B cell (primary cell): Measurements from ENCODE around the gene TNXB. TPM values are rescaled to one million over a fixed set of nuclear protein-coding genes. Genes with fewer than 3 reads are reported as not detected.

Experiments used
- ATAC-seq: fragments of 200-7000 bp; cut with Tn5 transposase; one replicate; pipeline ENCODE4 v1.10.0; 2021; ENCODE audit warnings: low read depth, mild to moderate bottlenecking, moderate number of reproducible peaks, moderate library complexity
- CTCF ChIA-PET: fragments of 350-600 bp; sonication (Branson Sonifier 250); formaldehyde crosslinking; loops from one replicate; lab custom pipeline; 2021; ENCODE audit warnings: antibody characterized with exemption, inconsistent platforms; lab: Charles Lee
- POLR2A ChIA-PET: fragments of 350-600 bp; sonication (Branson Sonifier 250); formaldehyde crosslinking; loops from one replicate; lab custom pipeline; 2021; ENCODE audit warnings: antibody characterized with exemption; lab: Charles Lee
- DNase-seq: peaks from one replicate; pipeline ENCODE4 v3.0.0; 2013
- H2AFZ ChIP-seq: 2 replicates; pipeline ENCODE4 v1.6.1; 2012; ENCODE audit warnings: mild to moderate bottlenecking, low read depth, low read length; ENCODE audit not compliant: insufficient read depth, poor library complexity, severe bottlenecking
- H3K27ac ChIP-seq, 2 donors: 1 replicate in 1 of 2; 2 replicates in 1 of 2; pipeline ENCODE4 v1.5.1; 2012 to 2013; ENCODE audit warnings: low read length in 2 of 2, mild to moderate bottlenecking in 2 of 2, moderate library complexity in 1 of 2
- H3K27me3 ChIP-seq, 4 experiments: fragments of 200-600 bp in 1 of 4; sonication (generic) in 1 of 4; replicated peaks in 1 of 4; 1 replicate in 2 of 4; 2 replicates in 2 of 4; pipeline versions ENCODE4 v1.6.1 to v1.7.0; 2013 to 2016; ENCODE audit warnings: low read length in 3 of 4, mild to moderate bottlenecking in 2 of 4, mixed read lengths in 1 of 4, moderate library complexity in 1 of 4; ENCODE audit not compliant: insufficient read depth in 4 of 4, control insufficient read depth in 3 of 4; ENCODE audit errors: control extremely low read depth in 1 of 4
- H3K36me3 ChIP-seq, 2 experiments: replicated peaks in 1 of 2; 1 replicate in 1 of 2; 2 replicates in 1 of 2; pipeline versions ENCODE4 v1.6.1 to v1.7.1; 2013; ENCODE audit warnings: low read length in 1 of 2; ENCODE audit not compliant: insufficient read depth in 2 of 2, control insufficient read depth in 1 of 2; ENCODE audit errors: control extremely low read depth in 1 of 2, extremely low read depth in 1 of 2
- H3K4me1 ChIP-seq, 2 donors: fragments of 200-600 bp in 1 of 2; sonication (generic) in 1 of 2; 1 replicate in 1 of 2; 2 replicates in 1 of 2; pipeline versions ENCODE4 v1.5.1 to v1.6.1; 2013 to 2017; ENCODE audit warnings: low read length in 2 of 2; ENCODE audit not compliant: control insufficient read depth in 2 of 2, insufficient read depth in 2 of 2
- H3K4me2 ChIP-seq: replicated peaks from 2 replicates; pipeline ENCODE3; 2012; ENCODE audit warnings: mild to moderate bottlenecking, low read depth, low read length; ENCODE audit not compliant: poor library complexity, severe bottlenecking
- H3K4me3 ChIP-seq, 5 experiments: fragments of 200-600 bp in 1 of 5; sonication (generic) in 1 of 5; 1 replicate in 3 of 5; 2 replicates in 2 of 5; pipeline versions ENCODE4 v1.5.1 to v1.7.0; 2011 to 2016; ENCODE audit warnings: low read length in 4 of 5, mild to moderate bottlenecking in 4 of 5, low read depth in 2 of 5, control low read depth in 1 of 5, moderate library complexity in 1 of 5; ENCODE audit not compliant: insufficient read depth in 1 of 5; ENCODE audit errors: control extremely low read depth in 1 of 5, extremely low read depth in 1 of 5
- H3K79me2 ChIP-seq: fragments of 200-600 bp; sonication (generic); one replicate; pipeline ENCODE4 v1.6.0; 2016; ENCODE audit warnings: low read length; ENCODE audit not compliant: control insufficient read depth, insufficient read depth
- H3K9ac ChIP-seq: fragments of 200-600 bp; sonication (generic); 2 replicates; pipeline ENCODE4 v1.6.1; 2017; ENCODE audit warnings: mild to moderate bottlenecking, low read length, moderate library complexity
- H3K9me3 ChIP-seq, 3 donors: one replicate each; pipeline versions ENCODE4 v1.6.1 to v1.7.1; 2013; ENCODE audit warnings: low read length in 2 of 3; ENCODE audit not compliant: control insufficient read depth in 2 of 3, insufficient read depth in 1 of 3; ENCODE audit errors: control extremely low read depth in 1 of 3
- H4K20me1 ChIP-seq: 2 replicates; pipeline ENCODE4 v1.6.0; 2012; ENCODE audit warnings: mild to moderate bottlenecking, low read length; ENCODE audit not compliant: insufficient read depth, control insufficient read depth, poor library complexity, severe bottlenecking
- H3K27ac Mint-ChIP-seq: one replicate; pipeline ENCODE4 v1.8.0; 2021; ENCODE audit warnings: mixed read lengths
- H3K27me3 Mint-ChIP-seq: one replicate; pipeline ENCODE4 v1.8.0; 2021; ENCODE audit warnings: mixed read lengths
- H3K4me1 Mint-ChIP-seq: one replicate; pipeline ENCODE4 v1.8.0; 2021; ENCODE audit warnings: mixed read lengths
- H3K4me3 Mint-ChIP-seq: one replicate; pipeline ENCODE4 v1.8.0; 2021; ENCODE audit warnings: mixed read lengths
- H3K9me3 Mint-ChIP-seq: one replicate; pipeline ENCODE4 v1.8.0; 2022; ENCODE audit warnings: mixed read lengths; ENCODE audit not compliant: insufficient read depth
- CTCF ChIP-seq: fragments of 200-600 bp; IDR thresholded peaks from one replicate; pipeline ENCODE4 v1.8.0; 2022; ENCODE audit warnings: antibody characterized with exemption, mild to moderate bottlenecking
- EZH2 ChIP-seq: IDR thresholded peaks from 2 replicates; pipeline ENCODE4 v1.6.1; 2012; ENCODE audit warnings: borderline replicate concordance, low read depth, mild to moderate bottlenecking, moderate library complexity, low read length; ENCODE audit not compliant: insufficient read depth, poor library complexity, severe bottlenecking
- WGBS: methylation state at CpG from one replicate; pipeline ENCODE4 v1.1.5; 2013; ENCODE audit warnings: missing lambda C conversion rate; ENCODE audit not compliant: insufficient coverage; 5-methylcytosine and 5-hydroxymethylcytosine counted together
- intact Hi-C: fragments of 100-400 bp; cut with micrococcal nuclease; formaldehyde crosslinking; loops from one replicate; pipeline ENCODE4 v1.10.0; 2022
- polyA plus RNA-seq: library from polyadenylated mRNA; depleted of rRNA; stranded (reverse); fragments of >200 nt; gene quantifications from 2 replicates; pipeline ENCODE4 v1.2.3, GENCODE V29; 2012
- total RNA-seq, 2 donors: library from RNA; stranded (reverse); fragments of 120-200 nt in 1 of 2; gene quantifications; 1 replicate in 1 of 2; 2 replicates in 1 of 2; pipeline versions ENCODE4 v1.2.3 to v1.2.4, GENCODE V29; 2013 to 2022

The TNXB gene
- total and polyA plus RNA-seq, 2 donors (not counting 1 experiment from before 2014, with no cell fraction given), result 1.4 to 19.0 TPM

GRCh38 chr6:32149092-32149755 is 40.1 kb upstream of the TNXB start:
- ChIA-PET POLR2A (interaction anchor here (0.6 kb wide), 1 partner anchor 19 kb away, joined by 8 read pairs; the partner anchor contains the start of gene FKBPL), CTCF (no interaction called here)
- Mint-ChIP-seq H3K4me3 (peak overlapping the region; percentile 73), H3K27ac (no peak overlapping the region), H3K4me1 (peaks cover 45% of the 10 kb centered on the region), H3K9me3 (no peaks in the 10 kb centered on the region), H3K27me3 (peaks cover 65% of the 10 kb centered on the region)
- ATAC-seq (peak; percentile 9), DNase-seq (no peak)
- H3K9me3 ChIP-seq, result peaks cover 0 to 16% (median 3%) of the 10 kb centered on the region in 3 donors
- TF ChIP-seq CTCF, result no peak
- no peak for TF ChIP-seq EZH2
- no peaks in the 10 kb centered on the region for H4K20me1 ChIP-seq
- peaks cover 28 to 29% of the 10 kb centered on the region in 2 donors for H3K4me1 ChIP-seq
- H3K4me3 ChIP-seq, result peak overlapping the region in 4 of 5 experiments; percentile 21 to 53 (median 38)
- no peak overlapping the region for H3K27ac ChIP-seq
- H3K4me2 ChIP-seq, result peak overlapping the region; percentile 61
- peak overlapping the region; percentile 43 for H3K9ac ChIP-seq
- intact Hi-C loops, result no loop called here
- peaks cover 0 to 62% (median 30%) of the 10 kb centered on the region in 4 experiments for H3K27me3 ChIP-seq
- WGBS, result 38% methylated on average over 43 of the region's 47 CpGs
- no peaks in the 10 kb centered on the region for H3K79me2 ChIP-seq
- H3K36me3 ChIP-seq, result no peaks in the 10 kb centered on the region
- H2AFZ ChIP-seq, result peak overlapping the region; percentile 54
